Lower leg skin (tissue), 4 donors: ENCODE data around the gene GRIK4. TPM values are rescaled to one million over a fixed set of nuclear protein-coding genes. Genes with fewer than 3 reads are reported as not detected.

Experiments used
- DNase-seq, 2 donors: peaks; one replicate each; pipeline ENCODE4 v3.0.0-alpha.2; 2019; ENCODE audit warnings: low spot score in 2 of 2
- H3K4me3 ChIP-seq: fragments of 200-600 bp; sonication (generic); 2 replicates; pipeline ENCODE4 v1.5.1; 2017; ENCODE audit warnings: mild to moderate bottlenecking, low read depth; ENCODE audit not compliant: poor library complexity, severe bottlenecking
- CTCF ChIP-seq, 3 donors: fragments of 450-650 bp; IDR thresholded peaks; one replicate each; pipeline ENCODE4 v1.5.1; 2016; ENCODE audit warnings: antibody characterized with exemption in 3 of 3, mild to moderate bottlenecking in 3 of 3, moderate library complexity in 2 of 3
- POLR2A ChIP-seq, 2 donors: fragments of 450-650 bp; IDR thresholded peaks; one replicate each; pipeline ENCODE4 v1.6.1; 2016 to 2017; ENCODE audit warnings: antibody characterized with exemption in 2 of 2, mild to moderate bottlenecking in 1 of 2, moderate library complexity in 1 of 2
- WGBS, 2 donors: methylation state at CpG; one replicate each; pipeline ENCODE4 v1.1.5; 2018; 5-methylcytosine and 5-hydroxymethylcytosine counted together
- intact Hi-C: fragments of 100-400 bp; cut with DNase I; formaldehyde crosslinking; loops from one replicate; pipeline ENCODE4 v1.15.0; 2023; ENCODE audit warnings: low total_unique reads
- total RNA-seq, 4 donors: library from RNA; depleted of rRNA; stranded (reverse); fragments of >200 nt; gene quantifications; one replicate each; pipeline ENCODE4 v1.1.0, GENCODE V29; 2016

The GRIK4 gene
- total RNA-seq, 4 donors from 2014 or later: 0.06 to 0.67 TPM; not detected in 2

DNA sequence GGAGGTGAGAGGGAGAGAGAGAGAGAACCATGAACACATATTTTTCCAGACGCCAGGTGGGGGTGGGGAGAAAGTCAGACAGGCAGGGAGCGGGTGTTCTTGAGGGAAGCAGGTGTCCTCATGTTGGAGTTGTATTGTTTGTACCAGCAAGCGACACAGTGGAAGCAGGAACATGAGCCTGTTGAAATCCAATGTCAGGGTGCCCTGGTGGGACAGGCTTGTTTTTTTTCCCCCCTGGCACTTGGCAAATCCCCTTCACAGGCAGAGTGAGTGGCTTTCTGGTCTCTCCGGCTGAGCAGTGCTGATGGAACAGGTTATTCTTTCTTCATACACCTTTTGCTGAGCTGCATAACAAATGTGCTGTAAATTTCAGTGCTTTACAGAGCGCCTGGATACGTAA, 125.6 kb downstream of the GRIK4 start:
- no peak overlapping the region for H3K4me3 ChIP-seq
- 64 to 71% methylated on average over 6 of the region's 6 CpGs for WGBS, 2 donors
- DNase-seq: no peak
- intact Hi-C loops: no loop called here
- no peak for TF ChIP-seq CTCF (IDR thresholded peaks at IDR 0.05)
- no peak for TF ChIP-seq POLR2A (IDR thresholded peaks at IDR 0.05)

DNA sequence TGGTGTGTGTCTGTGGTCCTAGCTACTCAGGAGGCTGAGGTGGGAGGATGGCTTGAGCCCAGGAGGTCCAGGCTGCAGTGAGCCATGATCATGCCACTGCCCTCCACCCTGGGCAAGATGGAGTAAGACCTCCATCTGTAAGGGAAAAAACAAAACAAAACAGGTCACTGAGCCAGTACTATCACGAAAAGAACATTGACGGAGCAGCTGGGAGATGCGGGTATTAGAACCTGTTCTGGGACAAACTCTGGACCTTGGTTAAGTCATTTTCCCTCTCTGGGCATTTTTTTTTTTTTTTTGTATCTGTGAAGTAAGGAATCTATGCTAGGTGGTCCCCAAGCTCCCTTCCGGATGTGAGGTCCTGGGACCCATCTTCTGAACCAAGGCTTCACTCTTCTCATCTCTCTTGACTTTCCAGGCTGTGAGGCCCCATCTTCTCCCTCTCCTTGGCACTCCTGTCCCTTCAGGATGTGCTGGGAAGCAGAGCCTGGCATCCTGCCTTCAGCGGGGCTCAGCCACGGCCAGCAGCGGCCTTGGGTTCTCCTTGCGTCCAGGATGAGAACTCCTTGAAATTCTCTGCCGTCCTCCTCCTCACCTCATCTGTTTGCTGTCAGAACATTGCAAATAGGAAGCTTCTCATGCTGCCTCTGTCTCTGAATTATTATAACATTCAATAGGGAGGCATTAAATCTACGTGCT, 130.8 kb downstream of the GRIK4 start:
- DNase-seq: no peak
- intact Hi-C loops: no loop called here
- TF ChIP-seq CTCF (IDR thresholded peaks at IDR 0.05) (no peak), POLR2A (IDR thresholded peaks at IDR 0.05) (no peak)
- no peak overlapping the region for H3K4me3 ChIP-seq
- WGBS, 2 donors: 85 to 86% methylated on average over 10 of the region's 10 CpGs

- 47 to 54% methylated on average over 6 of the region's 6 CpGs for WGBS, 2 donors
- no peak overlapping the region for H3K4me3 ChIP-seq
- DNase-seq: no peak
- intact Hi-C loops: no loop called here
- TF ChIP-seq POLR2A (IDR thresholded peaks at IDR 0.05): no peak
- TF ChIP-seq CTCF (IDR thresholded peaks at IDR 0.05): no peak
These were observed 131.7 kb downstream of the GRIK4 start for GRCh38 chr11:120643284-120643683.

- H3K4me3 ChIP-seq: no peak overlapping the region
- WGBS, 2 donors: 27 to 51% methylated on average over 12 of the region's 12 CpGs
- intact Hi-C loops: no loop called here
- TF ChIP-seq CTCF (IDR thresholded peaks at IDR 0.05) (no peak), POLR2A (IDR thresholded peaks at IDR 0.05) (no peak)
- DNase-seq: no peak
These were observed 134.1 kb downstream of the GRIK4 start for GRCh38 chr11:120645639-120646038.

GRCh38 chr11:120646206-120646605, 134.7 kb downstream of the GRIK4 start:
- no peak for DNase-seq
- 79 to 87% methylated on average over 3 of the region's 3 CpGs for WGBS, 2 donors
- no peak overlapping the region for H3K4me3 ChIP-seq
- intact Hi-C loops: no loop called here
- TF ChIP-seq POLR2A (IDR thresholded peaks at IDR 0.05): no peak
- no peak for TF ChIP-seq CTCF (IDR thresholded peaks at IDR 0.05)

DNA sequence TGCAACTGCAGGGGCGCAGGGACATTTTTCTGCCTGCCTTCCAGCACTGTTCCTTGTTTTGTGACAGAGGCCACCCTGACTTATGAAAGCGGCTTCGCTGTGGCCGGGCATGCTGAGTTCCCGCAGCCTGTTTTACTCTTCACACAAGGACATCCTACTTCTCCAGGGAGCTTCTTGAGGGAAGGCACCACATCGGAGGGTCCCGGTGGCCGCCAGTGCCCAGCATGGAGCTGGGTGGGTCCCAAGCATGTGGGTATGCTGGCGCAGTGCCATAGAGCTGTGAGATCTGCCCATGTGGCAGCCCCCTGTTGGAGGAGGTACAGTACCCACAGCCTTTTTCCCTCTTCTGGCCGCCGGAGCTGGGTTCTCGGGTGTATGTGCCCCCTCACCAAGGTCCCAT, 136.1 kb downstream of the GRIK4 start:
- WGBS, 2 donors: 89 to 91% methylated on average over 12 of the region's 12 CpGs
- intact Hi-C loops: no loop called here
- TF ChIP-seq CTCF (IDR thresholded peaks at IDR 0.05) (no peak), POLR2A (IDR thresholded peaks at IDR 0.05) (no peak)
- no peak overlapping the region for H3K4me3 ChIP-seq
- no peak for DNase-seq
